ENCODE data around the gene ETS1. TPM values are rescaled to one million over a fixed set of nuclear protein-coding genes. Genes with fewer than 3 reads are reported as not detected.

The ETS1 gene
- total RNA-seq, 1 donor from 2014 or later: 517 TPM

- intact Hi-C loops (cut with micrococcal nuclease): no loop called here
- Mint-ChIP-seq H3K4me1 (ENCODE audit: low read depth) (peaks cover 96% of the 10 kb centered on the region), H3K9me3 (no peaks in the 10 kb centered on the region), H3K27me3 (ENCODE audit: low read depth) (no peaks in the 10 kb centered on the region), H3K27ac (peak overlapping the region; percentile 95), H3K4me3 (ENCODE audit: low read depth) (peak overlapping the region; percentile 75), H3K36me3 (ENCODE audit: low read depth) (peaks cover 100% of the 10 kb centered on the region)
- no peak for DNase-seq (ENCODE audit: low spot score)
Observed at GRCh38 chr11:128478305-128478704, 109.1 kb downstream of the ETS1 start.

- no peak for DNase-seq (ENCODE audit: low spot score)
- Mint-ChIP-seq H3K9me3 (no peaks in the 10 kb centered on the region), H3K27me3 (ENCODE audit: low read depth) (no peaks in the 10 kb centered on the region), H3K4me3 (ENCODE audit: low read depth) (peak overlapping the region; percentile 69), H3K27ac (peak overlapping the region; percentile 95), H3K36me3 (ENCODE audit: low read depth) (peaks cover 100% of the 10 kb centered on the region), H3K4me1 (ENCODE audit: low read depth) (peaks cover 96% of the 10 kb centered on the region)
- intact Hi-C loops (cut with micrococcal nuclease): no loop called here
Observed at GRCh38 chr11:128477811-128478210, 109.5 kb downstream of the ETS1 start.

- no peak for DNase-seq (ENCODE audit: low spot score)
- no peaks in the 10 kb centered on the region for H3K27me3 Mint-ChIP-seq (ENCODE audit: low read depth)
- peak overlapping the region; percentile 69 for H3K4me3 Mint-ChIP-seq (ENCODE audit: low read depth)
- peak overlapping the region; percentile 95 for H3K27ac Mint-ChIP-seq
- no peaks in the 10 kb centered on the region for H3K9me3 Mint-ChIP-seq
- intact Hi-C loops (cut with micrococcal nuclease): no loop called here
- peaks cover 100% of the 10 kb centered on the region for H3K36me3 Mint-ChIP-seq (ENCODE audit: low read depth)
- H3K4me1 Mint-ChIP-seq (ENCODE audit: low read depth): peaks cover 99% of the 10 kb centered on the region
Observed at GRCh38 chr11:128477278-128477677, 110.1 kb downstream of the ETS1 start.

GRCh38 chr11:128476729-128477128, 110.6 kb downstream of the ETS1 start:
- Mint-ChIP-seq H3K4me3 (ENCODE audit: low read depth) (peak overlapping the region; percentile 69), H3K27ac (peak overlapping the region; percentile 95), H3K27me3 (ENCODE audit: low read depth) (no peaks in the 10 kb centered on the region), H3K36me3 (ENCODE audit: low read depth) (peaks cover 100% of the 10 kb centered on the region), H3K9me3 (no peaks in the 10 kb centered on the region), H3K4me1 (ENCODE audit: low read depth) (peaks cover 99% of the 10 kb centered on the region)
- intact Hi-C loops (cut with micrococcal nuclease): no loop called here
- DNase-seq (ENCODE audit: low spot score): peak; percentile 83

- DNase-seq (ENCODE audit: low spot score): no peak
- Mint-ChIP-seq H3K27ac (peak overlapping the region; percentile 95), H3K36me3 (ENCODE audit: low read depth) (peaks cover 100% of the 10 kb centered on the region), H3K4me1 (ENCODE audit: low read depth) (peaks cover 99% of the 10 kb centered on the region), H3K9me3 (no peaks in the 10 kb centered on the region), H3K4me3 (ENCODE audit: low read depth) (peak overlapping the region; percentile 69), H3K27me3 (ENCODE audit: low read depth) (no peaks in the 10 kb centered on the region)
- intact Hi-C loops (cut with micrococcal nuclease): no loop called here
Observed at GRCh38 chr11:128476049-128476448, 111.3 kb downstream of the ETS1 start.

- Mint-ChIP-seq H3K27me3 (ENCODE audit: low read depth) (no peaks in the 10 kb centered on the region), H3K27ac (peak overlapping the region; percentile 95), H3K9me3 (no peaks in the 10 kb centered on the region), H3K36me3 (ENCODE audit: low read depth) (peaks cover 99% of the 10 kb centered on the region), H3K4me3 (ENCODE audit: low read depth) (peak overlapping the region; percentile 72), H3K4me1 (ENCODE audit: low read depth) (peaks cover 95% of the 10 kb centered on the region)
- intact Hi-C loops (cut with micrococcal nuclease): loop anchor here (5.0 kb wide), 3 partner anchors 33 to 292 kb away; no protein-coding TSS in a partner anchor
- DNase-seq (ENCODE audit: low spot score): no peak
Observed at GRCh38 chr11:128474036-128474874, 113.1 kb downstream of the ETS1 start.

- H3K27ac Mint-ChIP-seq: peak overlapping the region; percentile 95
- no peak for DNase-seq (ENCODE audit: low spot score)
- H3K9me3 Mint-ChIP-seq: no peaks in the 10 kb centered on the region
- no peaks in the 10 kb centered on the region for H3K27me3 Mint-ChIP-seq (ENCODE audit: low read depth)
- H3K4me1 Mint-ChIP-seq (ENCODE audit: low read depth): peaks cover 93% of the 10 kb centered on the region
- intact Hi-C loops (cut with micrococcal nuclease): loop anchor here (2.0 to 5.0 kb wide), 6 partner anchors 21 to 291 kb away; no protein-coding TSS in a partner anchor
- H3K36me3 Mint-ChIP-seq (ENCODE audit: low read depth): peaks cover 99% of the 10 kb centered on the region
- H3K4me3 Mint-ChIP-seq (ENCODE audit: low read depth): peak overlapping the region; percentile 75
Observed at GRCh38 chr11:128473636-128474035, 113.7 kb downstream of the ETS1 start.

GRCh38 chr11:128472128-128473089, 114.9 kb downstream of the ETS1 start:
- Mint-ChIP-seq H3K4me3 (ENCODE audit: low read depth) (peak overlapping the region; percentile 75), H3K27me3 (ENCODE audit: low read depth) (no peaks in the 10 kb centered on the region), H3K4me1 (ENCODE audit: low read depth) (peaks cover 94% of the 10 kb centered on the region), H3K27ac (peak overlapping the region; percentile 95), H3K36me3 (ENCODE audit: low read depth) (peaks cover 99% of the 10 kb centered on the region), H3K9me3 (no peaks in the 10 kb centered on the region)
- intact Hi-C loops (cut with micrococcal nuclease): loop anchor here (1.0 to 5.0 kb wide), 14 partner anchors 10 to 290 kb away; no protein-coding TSS in a partner anchor
- peak; percentile 62 for DNase-seq (ENCODE audit: low spot score)

GRCh38 chr11:128471138-128471661, 116.2 kb downstream of the ETS1 start:
- DNase-seq (ENCODE audit: low spot score): no peak
- Mint-ChIP-seq H3K36me3 (ENCODE audit: low read depth) (peaks cover 99% of the 10 kb centered on the region), H3K27ac (peak overlapping the region; percentile 95), H3K4me3 (ENCODE audit: low read depth) (peak overlapping the region; percentile 75), H3K4me1 (ENCODE audit: low read depth) (peaks cover 94% of the 10 kb centered on the region), H3K9me3 (no peaks in the 10 kb centered on the region), H3K27me3 (ENCODE audit: low read depth) (no peaks in the 10 kb centered on the region)
- intact Hi-C loops (cut with micrococcal nuclease): loop anchor here (5.0 kb wide), 3 partner anchors 36 to 289 kb away; no protein-coding TSS in a partner anchor

GRCh38 chr11:128470081-128470480, 117.3 kb downstream of the ETS1 start:
- intact Hi-C loops (cut with micrococcal nuclease): loop anchor here (5.0 kb wide), 3 partner anchors 37 to 288 kb away; no protein-coding TSS in a partner anchor
- Mint-ChIP-seq H3K4me3 (ENCODE audit: low read depth) (peak overlapping the region; percentile 64), H3K4me1 (ENCODE audit: low read depth) (peaks cover 94% of the 10 kb centered on the region)

GRCh38 chr11:128469220-128469619, 118.1 kb downstream of the ETS1 start:
- Mint-ChIP-seq H3K27ac (peak overlapping the region; percentile 89), H3K4me1 (ENCODE audit: low read depth) (peaks cover 94% of the 10 kb centered on the region), H3K4me3 (ENCODE audit: low read depth) (peak overlapping the region; percentile 64), H3K36me3 (ENCODE audit: low read depth) (peaks cover 99% of the 10 kb centered on the region), H3K27me3 (ENCODE audit: low read depth) (no peaks in the 10 kb centered on the region), H3K9me3 (no peaks in the 10 kb centered on the region)
- intact Hi-C loops (cut with micrococcal nuclease): loop anchor here (5.0 kb wide), 1 partner anchor 432 kb away; no protein-coding TSS in a partner anchor
- no peak for DNase-seq (ENCODE audit: low spot score)

More at GRCh38 chr11:128470081-128470480, 117.3 kb downstream of the ETS1 start:
- no peaks in the 10 kb centered on the region for H3K27me3 Mint-ChIP-seq (ENCODE audit: low read depth)
- H3K27ac Mint-ChIP-seq: peak overlapping the region; percentile 89
- no peak for DNase-seq (ENCODE audit: low spot score)
- peaks cover 99% of the 10 kb centered on the region for H3K36me3 Mint-ChIP-seq (ENCODE audit: low read depth)
- H3K9me3 Mint-ChIP-seq: no peaks in the 10 kb centered on the region

GRCh38 chr11:128468111-128468510, 119.2 kb downstream of the ETS1 start:
- Mint-ChIP-seq H3K9me3 (no peaks in the 10 kb centered on the region), H3K36me3 (ENCODE audit: low read depth) (peaks cover 99% of the 10 kb centered on the region), H3K27me3 (ENCODE audit: low read depth) (no peaks in the 10 kb centered on the region), H3K27ac (peak overlapping the region; percentile 91), H3K4me1 (ENCODE audit: low read depth) (peaks cover 93% of the 10 kb centered on the region), H3K4me3 (ENCODE audit: low read depth) (peak overlapping the region; percentile 11)
- DNase-seq (ENCODE audit: low spot score): no peak
- intact Hi-C loops (cut with micrococcal nuclease): loop anchor here (5.0 kb wide), 1 partner anchor 431 kb away; no protein-coding TSS in a partner anchor

Data from activated T-helper 2 cell treated with anti-CD3 and anti-CD28 coated beads, Interferon-gamma antibody, Interleukin-2, Interleukin-4, amounts not matched to agents 10 μg/mL and 5 μg/mL and 100 μg/mL, durations not matched to agents 14 hours and 24 hours and 36 hours (primary cell).